Stimulated activated CD8-positive, alpha-beta memory T cell treated with anti-CD3 and anti-CD28 coated beads, Interleukin-15, amount 100 ng/mL, for 24 hours (primary cell): ENCODE measurements around the gene STOM.

Experiments
- DNase-seq: peaks from one replicate; pipeline ENCODE4 v3.0.0-alpha.2; 2020; ENCODE audit warnings: low read depth

The STOM gene

GRCh38 chr9:121348221-121348620, 21.8 kb downstream of the STOM start:
- no peak for DNase-seq

- DNase-seq = no peak
Observed at GRCh38 chr9:121345070-121345469, 25.0 kb downstream of the STOM start.

- no peak for DNase-seq
Observed at GRCh38 chr9:121344184-121344583, 25.9 kb downstream of the STOM start.

- no peak for DNase-seq
Observed at GRCh38 chr9:121340676-121341392, 29.2 kb downstream of the STOM start.

- no peak for DNase-seq
Observed at GRCh38 chr9:121339437-121339836, 30.6 kb downstream of the STOM start.

- no peak for DNase-seq
Observed at GRCh38 chr9:121336665-121337064, 33.4 kb downstream of the STOM start.

GRCh38 chr9:121333950-121334773, 35.9 kb downstream of the STOM start:
- DNase-seq = no peak

- DNase-seq = no peak
Observed at GRCh38 chr9:121331992-121332685, 37.9 kb downstream of the STOM start.

- DNase-seq = no peak
Observed at GRCh38 chr9:121331549-121331948, 38.5 kb downstream of the STOM start.

GRCh38 chr9:121328876-121329681, 41.0 kb downstream of the STOM start:
- DNase-seq = no peak

- DNase-seq = no peak
Observed at GRCh38 chr9:121328476-121328875, 41.6 kb downstream of the STOM start.

- no peak for DNase-seq
Observed at GRCh38 chr9:121326901-121327613, 43.0 kb downstream of the STOM start.

- DNase-seq = no peak
Observed at GRCh38 chr9:121326130-121326838, 43.8 kb downstream of the STOM start.

GRCh38 chr9:121325387-121325786, 44.7 kb downstream of the STOM start:
- no peak for DNase-seq

- DNase-seq = no peak
Observed at GRCh38 chr9:121324755-121325154, 45.3 kb downstream of the STOM start.

- no peak for DNase-seq
Observed at GRCh38 chr9:121324316-121324715, 45.7 kb downstream of the STOM start.

GRCh38 chr9:121323449-121324151, 46.5 kb downstream of the STOM start:
- DNase-seq = no peak

GRCh38 chr9:121322737-121323448, 47.2 kb downstream of the STOM start:
- DNase-seq = no peak

GRCh38 chr9:121322037-121322736, 47.9 kb downstream of the STOM start:
- no peak for DNase-seq
